WERI-Rb-1 (cell line): ENCODE data around the gene NAALADL1.
A peak's percentile ranks its signal among the peaks of the same experiment; 100 is the strongest.

Source experiments
- DNase-seq: peaks from one replicate; pipeline ENCODE4 v3.0.0-alpha.2; 2020
- H3K27ac ChIP-seq: fragments of 250-450 bp; sonication (Bioruptor Pico); 2 replicates; pipeline ENCODE4 v1.5.1; 2020; ENCODE audit warnings: mild to moderate bottlenecking, moderate library complexity
- H3K27me3 ChIP-seq: fragments of 250-450 bp; sonication (Bioruptor Pico); 2 replicates; pipeline ENCODE4 v1.5.1; 2021; ENCODE audit warnings: mild to moderate bottlenecking, low read depth, moderate library complexity; ENCODE audit not compliant: insufficient read depth, severe bottlenecking
- H3K36me3 ChIP-seq: fragments of 250-450 bp; sonication (Bioruptor Pico); 2 replicates; pipeline ENCODE4 v1.5.1; 2020; ENCODE audit warnings: mild to moderate bottlenecking, moderate library complexity
- H3K4me3 ChIP-seq: 2 replicates; pipeline ENCODE4 v1.5.1; 2011; ENCODE audit warnings: low read depth, mild to moderate bottlenecking, control low read depth, low read length
- H3K9me3 ChIP-seq: fragments of 250-450 bp; sonication (Bioruptor Pico); 2 replicates; pipeline ENCODE4 v1.5.1; 2021; ENCODE audit warnings: mild to moderate bottlenecking, moderate library complexity; ENCODE audit not compliant: severe bottlenecking
- TF ChIP-seq, protein P1 (sequence below): IDR thresholded peaks from 2 replicates; pipeline ENCODE4 v1.5.1; 2011; ENCODE audit warnings: low read depth, mild to moderate bottlenecking, control low read depth, inconsistent platforms, low read length

The NAALADL1 gene

GRCh38 chr11:65002706-65003105 lies 55.6 kb downstream of the NAALADL1 start:
- no peak overlapping the region for H3K27ac ChIP-seq
- TF ChIP-seq, protein P1, sequence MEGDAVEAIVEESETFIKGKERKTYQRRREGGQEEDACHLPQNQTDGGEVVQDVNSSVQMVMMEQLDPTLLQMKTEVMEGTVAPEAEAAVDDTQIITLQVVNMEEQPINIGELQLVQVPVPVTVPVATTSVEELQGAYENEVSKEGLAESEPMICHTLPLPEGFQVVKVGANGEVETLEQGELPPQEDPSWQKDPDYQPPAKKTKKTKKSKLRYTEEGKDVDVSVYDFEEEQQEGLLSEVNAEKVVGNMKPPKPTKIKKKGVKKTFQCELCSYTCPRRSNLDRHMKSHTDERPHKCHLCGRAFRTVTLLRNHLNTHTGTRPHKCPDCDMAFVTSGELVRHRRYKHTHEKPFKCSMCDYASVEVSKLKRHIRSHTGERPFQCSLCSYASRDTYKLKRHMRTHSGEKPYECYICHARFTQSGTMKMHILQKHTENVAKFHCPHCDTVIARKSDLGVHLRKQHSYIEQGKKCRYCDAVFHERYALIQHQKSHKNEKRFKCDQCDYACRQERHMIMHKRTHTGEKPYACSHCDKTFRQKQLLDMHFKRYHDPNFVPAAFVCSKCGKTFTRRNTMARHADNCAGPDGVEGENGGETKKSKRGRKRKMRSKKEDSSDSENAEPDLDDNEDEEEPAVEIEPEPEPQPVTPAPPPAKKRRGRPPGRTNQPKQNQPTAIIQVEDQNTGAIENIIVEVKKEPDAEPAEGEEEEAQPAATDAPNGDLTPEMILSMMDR: no peak
- no peaks in the 10 kb centered on the region for H3K9me3 ChIP-seq
- DNase-seq: no peak
- H3K27me3 ChIP-seq: no peaks in the 10 kb centered on the region
- H3K36me3 ChIP-seq: no peaks in the 10 kb centered on the region
- no peak overlapping the region for H3K4me3 ChIP-seq

DNA sequence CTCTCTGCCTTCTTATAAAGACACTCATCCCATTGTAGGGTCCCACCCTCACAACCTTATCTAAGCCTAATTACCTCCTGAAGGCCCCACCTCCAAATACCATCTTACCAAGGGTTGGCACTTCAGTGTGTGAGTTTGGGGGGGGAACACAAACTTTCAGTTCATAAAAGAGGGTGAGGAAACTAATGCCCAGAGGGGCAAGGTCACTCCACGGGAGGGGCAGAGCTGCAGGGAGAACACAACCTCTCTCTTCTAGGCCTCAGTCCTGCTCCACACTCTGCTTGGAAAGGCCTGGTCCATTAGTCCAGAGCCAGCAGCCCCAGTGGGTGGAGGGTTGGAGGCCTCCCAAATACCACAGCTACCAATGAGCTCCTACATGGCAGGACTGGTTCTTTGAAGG lies 58.9 kb downstream of the NAALADL1 start:
- Histone ChIP-seq H3K9me3 (no peaks in the 10 kb centered on the region), H3K27ac (no peak overlapping the region)
- DNase-seq: no peak

DNA sequence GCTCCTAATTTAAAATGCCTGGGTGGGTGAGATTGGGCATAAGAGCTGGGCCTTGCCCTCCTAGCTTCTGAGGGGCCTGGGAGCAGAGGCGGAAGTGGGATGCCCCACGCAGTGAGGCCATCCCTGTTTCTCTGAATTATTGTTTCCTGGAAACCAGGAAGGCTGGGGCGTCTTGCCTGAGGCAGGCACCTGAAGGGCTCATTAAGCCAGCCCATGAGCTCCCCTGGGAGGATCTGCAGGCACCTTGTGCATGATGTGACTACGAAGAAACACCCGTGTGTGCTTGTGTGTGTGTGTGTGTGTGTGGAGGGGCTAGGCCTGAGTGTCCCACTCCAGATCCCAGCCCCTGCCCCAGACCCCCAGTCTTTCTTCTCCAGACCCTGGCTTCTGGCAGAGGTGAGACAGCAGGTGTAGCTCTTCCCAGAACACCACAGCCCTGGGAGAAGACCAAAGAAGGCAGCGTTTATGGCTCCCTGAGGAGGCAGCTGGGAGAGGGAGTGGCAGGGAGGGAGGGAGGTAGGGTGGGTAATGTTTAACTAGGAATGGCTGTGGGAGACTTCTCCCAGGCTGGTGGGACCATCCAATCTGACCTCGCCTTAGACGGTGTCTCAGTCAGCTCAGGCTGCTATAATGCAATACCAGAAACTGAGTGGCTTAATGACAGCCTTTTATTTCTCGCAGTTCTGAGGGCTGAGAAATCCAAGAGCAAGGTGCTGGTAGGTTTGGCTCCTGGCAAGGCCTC lies 59.5 kb downstream of the NAALADL1 start:
- Histone ChIP-seq H3K9me3 (no peaks in the 10 kb centered on the region), H3K4me3 (no peak overlapping the region), H3K36me3 (no peaks in the 10 kb centered on the region), H3K27ac (no peak overlapping the region), H3K27me3 (no peaks in the 10 kb centered on the region)
- DNase-seq: no peak
- TF ChIP-seq, protein P1: no peak

More for the DNA sequence above, 58.9 kb downstream of the NAALADL1 start:
- Histone ChIP-seq H3K36me3 (no peaks in the 10 kb centered on the region), H3K27me3 (no peaks in the 10 kb centered on the region), H3K4me3 (no peak overlapping the region)
- TF ChIP-seq, protein P1: no peak

- no peaks in the 10 kb centered on the region for H3K9me3 ChIP-seq
- DNase-seq: no peak
- no peak overlapping the region for H3K27ac ChIP-seq
- H3K4me3 ChIP-seq: no peak overlapping the region
- no peaks in the 10 kb centered on the region for H3K36me3 ChIP-seq
- no peaks in the 10 kb centered on the region for H3K27me3 ChIP-seq
- TF ChIP-seq, protein P1: no peak
Measured at GRCh38 chr11:64998141-64998540, 60.2 kb downstream of the NAALADL1 start.

GRCh38 chr11:64996710-64997380 lies 61.5 kb downstream of the NAALADL1 start, which contains the start of gene BATF2:
BATF2 (minus strand) TSS chr11:64996971; CDS start chr11:64996914, 57 bp downstream.
- H3K27me3 ChIP-seq: no peaks in the 10 kb centered on the region
- peak; percentile 90 for DNase-seq
- H3K36me3 ChIP-seq: no peaks in the 10 kb centered on the region
- TF ChIP-seq, protein P1: peak; percentile 79
- H3K27ac ChIP-seq: peak within 1 kb of the TSS; percentile 55
- H3K4me3 ChIP-seq: peak within 1 kb of the TSS; percentile 22
- H3K9me3 ChIP-seq: no peaks in the 10 kb centered on the region
